ENCODE measurements around the gene CDC42SE1.
A peak's percentile ranks its signal among the peaks of the same experiment; 100 is the strongest.

Gene CDC42SE1

DNA sequence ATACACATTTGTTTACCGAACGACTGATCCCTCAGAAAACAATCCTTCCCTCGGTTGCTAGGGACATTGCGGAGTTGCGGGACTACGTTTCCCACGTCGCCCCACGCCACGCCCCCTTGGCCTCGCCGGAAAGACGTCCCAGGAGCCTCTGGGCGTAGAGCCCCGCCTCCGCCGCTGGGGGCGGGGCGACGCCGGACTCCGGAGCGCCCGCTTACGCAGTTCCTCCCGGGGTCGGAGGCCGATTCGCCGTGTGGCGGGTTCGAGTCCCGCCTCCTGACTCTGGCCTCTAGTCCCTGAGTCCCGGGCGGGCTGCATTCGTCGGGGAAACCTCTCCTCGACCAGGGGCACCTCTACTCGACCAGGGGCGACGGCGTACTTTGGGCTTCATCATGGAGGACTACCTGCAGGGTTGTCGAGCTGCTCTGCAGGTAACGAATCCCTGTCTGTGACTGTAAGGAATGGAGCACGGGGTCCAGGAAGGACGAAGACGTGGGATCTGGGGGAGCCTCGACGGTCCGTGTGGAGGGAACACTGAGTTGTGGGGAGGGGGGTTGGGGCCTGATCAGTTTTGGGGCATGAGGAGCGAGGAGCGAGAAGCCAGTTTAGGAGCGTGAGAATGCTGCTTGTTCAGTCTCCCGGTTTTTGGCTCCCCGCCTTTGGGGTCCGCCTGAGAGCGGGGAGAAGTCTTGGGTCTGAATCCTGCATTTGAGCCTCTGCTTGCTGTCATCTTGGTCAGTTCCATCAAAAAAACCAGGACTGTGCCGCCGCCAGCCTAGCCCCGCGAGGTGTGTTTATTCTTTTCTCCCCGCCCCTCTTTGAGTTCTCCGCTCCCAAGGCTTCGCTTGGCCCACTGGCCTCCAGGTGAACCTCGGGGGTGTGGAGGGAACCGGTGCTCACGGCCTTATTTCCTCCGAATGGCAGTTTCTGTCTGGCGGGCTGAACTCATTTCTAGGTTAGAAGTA lies 50.9 kb downstream of the CDC42SE1 start, which contains the start of gene PRUNE1:
Gene PRUNE1 (plus strand): TSS at position 206 of the 962 bp plus-strand sequence. CDS start 184 bp downstream, at position 390.
- DNase-seq: peak; percentile 82 to 93

DNA sequence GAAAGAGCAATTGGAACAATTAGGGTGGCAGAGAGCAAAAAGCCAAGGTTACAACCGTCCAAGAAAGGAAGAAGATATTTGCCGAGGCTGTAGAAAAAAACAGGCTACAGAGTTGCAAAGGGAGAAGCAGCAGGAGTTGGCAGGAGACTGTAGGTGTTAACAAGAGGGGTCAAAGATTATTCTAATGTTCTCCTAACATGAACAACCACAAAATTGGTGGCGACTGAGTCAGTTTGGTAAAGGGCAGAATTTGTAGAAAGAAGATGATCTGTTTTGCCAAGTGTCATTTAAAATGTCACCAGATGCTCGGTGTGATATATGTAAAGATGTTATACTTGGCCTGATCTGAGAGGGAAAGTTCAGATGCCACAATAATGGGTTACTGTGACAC lies 51.6 kb downstream of the CDC42SE1 start:
- no peak for DNase-seq

- DNase-seq: peak; percentile 75 to 80
Observed at GRCh38 chr1:151006327-151007052, 52.9 kb downstream of the CDC42SE1 start, which contains the start of gene MINDY1. MINDY1 (minus strand) TSS chr1:151006902; CDS start chr1:151002617, 4,285 bp downstream.

DNA sequence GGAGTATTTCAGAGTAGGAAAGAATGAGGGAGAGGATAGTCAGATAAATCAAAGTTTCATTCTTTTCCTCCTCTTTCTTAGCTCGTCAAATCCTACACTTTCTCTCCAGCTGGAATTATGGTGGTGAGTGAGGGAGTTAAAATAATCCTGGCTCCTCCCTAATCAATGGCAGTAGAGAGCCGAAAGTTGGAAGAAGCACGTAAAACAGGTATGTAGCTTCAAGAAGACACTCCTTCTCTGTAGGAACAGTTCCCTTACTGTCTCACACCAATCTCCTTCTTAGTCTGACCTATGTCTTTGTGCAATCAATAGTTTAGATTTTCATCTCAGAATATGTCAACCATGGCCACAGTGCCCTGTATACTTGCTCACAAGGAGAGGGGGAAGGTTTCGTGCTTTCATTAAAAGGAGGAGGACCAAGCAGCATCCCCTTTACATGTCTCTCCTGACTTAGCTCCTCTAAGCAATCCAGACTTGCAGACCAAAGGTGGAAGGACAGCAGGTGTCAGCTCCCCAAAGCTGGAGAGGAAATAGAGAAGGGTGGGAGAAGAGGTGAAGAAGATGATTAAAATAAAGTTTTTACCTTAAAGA lies 53.6 kb downstream of the CDC42SE1 start:
- DNase-seq: no peak

DNA sequence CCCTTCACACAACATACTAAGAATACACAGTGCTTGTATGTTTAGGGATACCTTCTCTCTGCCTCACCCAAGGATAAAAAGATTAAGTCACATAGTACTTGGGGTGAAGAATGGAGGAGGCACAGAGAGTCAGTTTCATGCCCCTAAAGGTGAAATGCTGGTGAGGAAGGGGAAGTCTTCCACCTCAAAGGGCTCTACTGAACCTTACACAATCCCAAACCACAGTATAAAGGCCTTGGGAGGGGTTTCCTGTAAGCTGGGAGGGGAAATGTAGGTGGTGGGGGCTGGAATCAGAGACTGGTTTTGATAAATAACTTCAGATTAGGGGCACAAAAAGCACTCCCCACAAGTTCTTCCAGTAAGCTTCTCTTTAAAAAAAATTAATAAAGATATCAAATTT lies 56.2 kb downstream of the CDC42SE1 start:
- DNase-seq: no peak

DNA sequence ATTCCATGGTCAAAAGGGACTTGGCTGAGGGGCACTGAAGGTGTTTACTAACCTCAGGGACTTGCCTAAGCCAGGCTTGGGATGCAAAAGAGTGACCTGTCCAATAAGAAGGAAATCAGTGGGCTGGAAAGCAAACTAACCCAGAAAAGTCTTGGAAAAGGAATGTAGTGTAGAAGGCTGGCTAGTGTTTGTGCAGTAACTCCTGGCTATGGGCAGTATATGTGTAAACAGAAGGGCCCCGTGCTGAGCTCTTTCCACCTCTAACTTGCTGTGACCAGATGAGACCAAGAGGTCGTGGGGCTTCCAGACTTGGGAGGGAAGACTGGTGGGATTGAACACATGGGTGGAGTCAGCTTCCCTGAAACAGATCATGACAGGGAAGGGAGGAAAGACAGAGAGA lies 56.8 kb downstream of the CDC42SE1 start:
- DNase-seq: no peak

- no peak for DNase-seq
Observed at GRCh38 chr1:151002051-151002450, 57.4 kb downstream of the CDC42SE1 start.

GRCh38 chr1:151001602-151002001 lies 57.8 kb downstream of the CDC42SE1 start:
- no peak for DNase-seq
